Spleen (tissue), 7 donors: Measurements from ENCODE around the gene FGD4.

Source experiments
- CTCF ChIP-seq, 11 experiments: fragments of 200-600 bp in 7 of 11; fragments of 450-650 bp in 4 of 11; sonication (generic) in 4 of 11; IDR thresholded peaks in 8 of 11; conservative IDR thresholded peaks in 3 of 11; 1 replicate in 7 of 11; 2 replicates in 4 of 11; pipeline versions ENCODE4 v1.4.0 to v1.8.0; 2016 to 2021; ENCODE audit warnings: antibody characterized with exemption in 11 of 11, inconsistent platforms in 4 of 11, mild to moderate bottlenecking in 1 of 11
- POLR2A ChIP-seq, 3 donors: fragments of 450-650 bp; IDR thresholded peaks; one replicate each; pipeline ENCODE4 v1.5.1; 2017; ENCODE audit warnings: antibody characterized with exemption in 3 of 3, mild to moderate bottlenecking in 1 of 3
- POLR2AphosphoS5 ChIP-seq, 3 donors: sonication (generic); formaldehyde crosslinking; IDR thresholded peaks; one replicate each; pipeline ENCODE4 v1.5.1; 2017; ENCODE audit warnings: antibody characterized with exemption in 3 of 3
- donor health status: DM: no; HTN: no; CAD: no; lungs with moderate emphysema.
- donor health status: DM: no; HTN: no; CAD: no.
- donor health status: DM: no; HTN: no; CAD: no.

- TF ChIP-seq CTCF (IDR thresholded peaks at IDR 0.05 in 8 of 11, conservative IDR thresholded peaks at IDR 0.05 in 3 of 11) (no peak), POLR2A (IDR thresholded peaks at IDR 0.05) (no peak), POLR2AphosphoS5 (IDR thresholded peaks at IDR 0.05) (no peak)
Measured at GRCh38 chr12:32446316-32447119, 47.2 kb downstream of the FGD4 start.
